ENCODE results near the gene CYB5R4. TPM values are rescaled to one million over a fixed set of nuclear protein-coding genes. Genes with fewer than 3 reads are reported as not detected.

CYB5R4 gene
- total and polyA plus RNA-seq, 2 of the 13 experiments (the other 11 are each of a cell fraction or from before 2014, with no cell fraction given): 5.3 to 26.1 TPM

DNA sequence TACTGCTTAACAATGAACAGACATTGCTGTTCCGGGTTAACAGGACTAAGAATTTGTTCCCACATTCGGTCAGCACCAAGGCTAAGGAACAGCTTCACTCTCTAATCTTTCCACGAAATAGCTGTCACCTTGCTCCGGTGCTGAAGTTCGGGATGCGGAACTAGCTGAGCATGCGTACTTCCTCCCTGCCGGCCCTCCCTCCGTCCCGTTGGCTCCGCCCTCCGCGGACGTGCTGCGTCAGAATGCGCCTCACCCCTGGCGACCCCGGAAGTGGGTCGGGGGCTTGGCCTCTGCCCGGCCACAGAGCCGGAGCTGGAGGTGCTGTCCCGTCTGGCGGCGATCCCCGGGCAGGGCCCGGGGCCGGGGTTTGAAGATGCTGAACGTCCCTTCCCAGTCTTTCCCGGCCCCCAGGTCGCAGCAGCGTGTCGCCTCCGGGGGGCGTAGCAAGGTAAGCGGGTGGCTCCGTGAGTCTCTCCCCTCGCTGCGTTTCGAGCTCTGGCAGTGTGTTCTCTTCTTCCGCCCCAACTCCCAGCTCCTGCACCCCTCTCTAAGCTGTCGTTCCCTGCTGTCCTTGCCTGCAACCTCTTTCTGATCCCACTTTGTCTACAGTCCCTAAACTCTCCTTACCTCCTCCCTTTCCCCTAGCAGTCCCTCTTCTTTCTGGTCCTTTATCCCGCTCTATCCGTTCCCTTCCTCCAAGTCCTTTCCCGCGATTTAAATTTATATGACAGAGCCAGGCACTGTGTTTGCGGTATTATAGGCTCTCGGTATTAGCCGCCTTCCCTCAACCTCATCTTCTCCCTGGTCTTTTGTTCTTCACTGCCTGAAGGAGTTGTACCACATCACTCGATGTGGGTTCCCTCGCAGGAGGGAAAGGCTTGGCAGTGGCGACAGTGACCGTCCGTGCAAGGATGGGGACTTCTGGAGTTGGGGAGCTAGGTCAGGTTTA, at the start of gene CYB5R4 (continued):
- TF ChIP-seq MXI1 (IDR thresholded peaks at IDR 0.05; ENCODE audit: borderline replicate concordance, low read depth, low read length) (peak; percentile 92; the same call in 2 of the 3 replicates), REL (CRISPR knock-in tag; conservative IDR thresholded peaks at IDR 0.05) (peak; percentile 94; the same call in 1 of the 2 replicates), AKAP8 (CRISPR knock-in tag; IDR thresholded peaks at IDR 0.05) (no peak), SP4 (CRISPR knock-in tag; IDR thresholded peaks at IDR 0.05) (peak; percentile 86), PAF1 (CRISPR knock-in tag; IDR thresholded peaks at IDR 0.05) (no peak), ARNTL (CRISPR knock-in tag; IDR thresholded peaks at IDR 0.05) (no peak), ZBTB37 (CRISPR knock-in tag; IDR thresholded peaks at IDR 0.05) (no peak), PHB2 (IDR thresholded peaks at IDR 0.05; ENCODE audit: partially characterized antibody) (no peak), ZBTB1 (CRISPR knock-in tag; IDR thresholded peaks at IDR 0.05; ENCODE audit: borderline replicate concordance) (peak; percentile 97), ZNF530 (CRISPR knock-in tag; IDR thresholded peaks at IDR 0.05; ENCODE audit: low read depth) (peak; percentile 76; the same call in 1 of the 2 replicates), ZNF33B (CRISPR knock-in tag; IDR thresholded peaks at IDR 0.05) (peak; percentile 60; the same call in 1 of the 2 replicates), MATR3 (CRISPR knock-in tag; IDR thresholded peaks at IDR 0.05) (no peak), ZNF318 (CRISPR knock-in tag; IDR thresholded peaks at IDR 0.05) (no peak), ZNF564 (CRISPR knock-in tag; IDR thresholded peaks at IDR 0.05) (0 out of 2 replicates have a peak, but pooled peaks have one; percentile 50), ZNF781 (CRISPR knock-in tag; IDR thresholded peaks at IDR 0.05; ENCODE audit: borderline replicate concordance, not compliant biosample characterization) (peak; percentile 97), HHEX (CRISPR knock-in tag; IDR thresholded peaks at IDR 0.05) (peak; percentile 75), ZNF879 (CRISPR knock-in tag; IDR thresholded peaks at IDR 0.05) (peak; percentile 76; the same call in 1 of the 2 replicates), POGZ (CRISPR knock-in tag; IDR thresholded peaks at IDR 0.05) (peak; percentile 94), ZNF484 (CRISPR knock-in tag; IDR thresholded peaks at IDR 0.05; ENCODE audit: borderline replicate concordance, low read depth) (no peak)

Data from HepG2 (cell line).